H1 (cell line): ENCODE data around the gene HADHA.

ENCODE experiments used
- CHD2 ChIP-seq: IDR thresholded peaks from 2 replicates; pipeline ENCODE4 v1.6.1; 2012; ENCODE audit warnings: low read length, improper control_type of control experiment
- CREB1 ChIP-seq: IDR thresholded peaks from 2 replicates; pipeline ENCODE4 v1.6.1; 2012; ENCODE audit warnings: inconsistent platforms
- CTCF ChIP-seq, 3 experiments: IDR thresholded peaks; 1 replicate in 2 of 3; 2 replicates in 1 of 3; pipeline versions ENCODE4 v1.5.1 to v1.6.1; 2011; ENCODE audit warnings: low read length in 3 of 3, mild to moderate bottlenecking in 3 of 3, inconsistent platforms in 2 of 3, low read depth in 1 of 3, moderate library complexity in 1 of 3; ENCODE audit not compliant: insufficient read depth in 1 of 3; ENCODE audit errors: control extremely low read depth in 1 of 3
- EP300 ChIP-seq, 2 experiments: IDR thresholded peaks; 1 replicate in 1 of 2; 2 replicates in 1 of 2; pipeline ENCODE4 v1.6.1; 2011 to 2012; ENCODE audit warnings: low read depth in 2 of 2, low read length in 2 of 2, mild to moderate bottlenecking in 2 of 2, borderline replicate concordance in 1 of 2, inconsistent platforms in 1 of 2, moderate library complexity in 1 of 2
- KDM1A ChIP-seq: fragments of 200-600, 300-600 bp; sonication (generic); IDR thresholded peaks from 2 replicates; pipeline ENCODE4 v1.7.1; 2016; ENCODE audit warnings: mild to moderate bottlenecking, low read length, borderline replicate concordance
- KDM4A ChIP-seq: IDR thresholded peaks from one replicate; pipeline ENCODE4 v1.7.1; 2012; ENCODE audit warnings: low read depth, mild to moderate bottlenecking, moderate library complexity, low read length, inconsistent platforms; ENCODE audit not compliant: severe bottlenecking
- RAD21 ChIP-seq, 2 experiments: IDR thresholded peaks in 1 of 2; conservative IDR thresholded peaks in 1 of 2; 2 replicates each; pipeline ENCODE4 v1.6.1; 2011; ENCODE audit warnings: low read depth in 2 of 2, low read length in 2 of 2, improper control_type of control experiment in 1 of 2, inconsistent platforms in 1 of 2, mild to moderate bottlenecking in 1 of 2, moderate library complexity in 1 of 2
- SIRT6 ChIP-seq: IDR thresholded peaks from one replicate; pipeline ENCODE4 v1.7.1; 2012; ENCODE audit warnings: low read length, inconsistent platforms
- ZNF274 ChIP-seq: IDR thresholded peaks from 2 replicates; pipeline ENCODE4 v1.7.0; 2012; ENCODE audit warnings: low read length, borderline replicate concordance; ENCODE audit errors: extremely low read depth

- TF ChIP-seq CTCF (IDR thresholded peaks at IDR 0.05; ENCODE audit: control extremely low read depth in 1 of 3, insufficient read depth in 1 of 3, low read depth in 1 of 3, low read length in 3 of 3) (no peak), KDM4A (no peak), RAD21 (IDR thresholded peaks at IDR 0.05 in 1 of 2, conservative IDR thresholded peaks at IDR 0.05 in 1 of 2; ENCODE audit: low read depth in 2 of 2, low read length in 2 of 2) (no peak), EP300 (IDR thresholded peaks at IDR 0.05; ENCODE audit: borderline replicate concordance in 1 of 2, low read depth in 2 of 2, low read length in 2 of 2) (no peak), KDM1A (no peak), ZNF274 (no peak), SIRT6 (no peak), CREB1 (no peak), CHD2 (no peak)
Measured at GRCh38 chr2:26237868-26238267, 6.6 kb downstream of the HADHA start.
